Measurements from ENCODE around the gene TIAM1.

- no peak for TF ChIP-seq GATA3 (IDR thresholded peaks at IDR 0.05; ENCODE audit: low read depth, low read length)
- no peak for TF ChIP-seq GATA2 (IDR thresholded peaks at IDR 0.05; ENCODE audit: low read depth, low read length)
These were observed 162.8 kb downstream of the TIAM1 start for GRCh38 chr21:31181082-31181750.

Measured in SH-SY5Y (cell line).